ENCODE data around the gene ZFHX2.
A peak's percentile ranks its signal among the peaks of the same experiment; 100 is the strongest.

Gene ZFHX2

DNA sequence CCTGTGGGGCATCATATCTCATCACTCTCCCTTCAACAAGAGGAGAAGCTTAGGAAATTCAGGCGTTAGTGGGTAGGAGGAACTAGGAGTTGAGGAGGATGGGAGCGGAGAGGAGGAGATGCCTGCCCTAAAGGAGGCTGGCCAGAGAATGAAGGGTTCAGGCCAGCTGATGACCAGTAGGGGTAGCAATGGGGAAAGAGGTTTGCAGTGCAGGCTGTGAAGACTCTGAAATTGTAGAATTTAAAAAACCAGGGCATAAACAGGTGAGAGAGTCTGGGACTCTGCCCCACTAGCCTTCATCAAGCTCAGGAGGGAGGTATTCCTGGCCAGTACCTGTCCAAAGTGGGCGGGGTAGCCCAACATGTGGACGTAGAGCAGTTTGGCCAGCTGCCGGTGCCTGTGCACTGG lies 15.2 kb upstream of the ZFHX2 start:
- peak overlapping the region; percentile 96 for H3K27ac Mint-ChIP-seq
- peaks cover 35% of the 10 kb centered on the region for H3K4me1 Mint-ChIP-seq (ENCODE audit: low read depth)
- no peaks in the 10 kb centered on the region for H3K27me3 Mint-ChIP-seq
- peaks cover 4% of the 10 kb centered on the region for H3K36me3 Mint-ChIP-seq
- H3K9me3 Mint-ChIP-seq (ENCODE audit: low read depth): no peaks in the 10 kb centered on the region
- peak overlapping the region; percentile 99 for H3K4me3 Mint-ChIP-seq

GRCh38 chr14:23566112-23566777 lies 14.7 kb upstream of the ZFHX2 start:
- H3K36me3 Mint-ChIP-seq: peaks cover 4% of the 10 kb centered on the region
- H3K4me3 Mint-ChIP-seq: peak overlapping the region; percentile 99
- H3K9me3 Mint-ChIP-seq (ENCODE audit: low read depth): no peaks in the 10 kb centered on the region
- peak overlapping the region; percentile 70 for H3K27ac Mint-ChIP-seq
- H3K27me3 Mint-ChIP-seq: no peaks in the 10 kb centered on the region
- peaks cover 38% of the 10 kb centered on the region for H3K4me1 Mint-ChIP-seq (ENCODE audit: low read depth)

GRCh38 chr14:23565626-23566025 lies 14.1 kb upstream of the ZFHX2 start:
- Mint-ChIP-seq H3K27me3 (no peaks in the 10 kb centered on the region), H3K9me3 (ENCODE audit: low read depth) (no peaks in the 10 kb centered on the region), H3K27ac (no peak overlapping the region), H3K36me3 (peaks cover 4% of the 10 kb centered on the region), H3K4me3 (peak overlapping the region; percentile 44), H3K4me1 (ENCODE audit: low read depth) (peaks cover 38% of the 10 kb centered on the region)

DNA sequence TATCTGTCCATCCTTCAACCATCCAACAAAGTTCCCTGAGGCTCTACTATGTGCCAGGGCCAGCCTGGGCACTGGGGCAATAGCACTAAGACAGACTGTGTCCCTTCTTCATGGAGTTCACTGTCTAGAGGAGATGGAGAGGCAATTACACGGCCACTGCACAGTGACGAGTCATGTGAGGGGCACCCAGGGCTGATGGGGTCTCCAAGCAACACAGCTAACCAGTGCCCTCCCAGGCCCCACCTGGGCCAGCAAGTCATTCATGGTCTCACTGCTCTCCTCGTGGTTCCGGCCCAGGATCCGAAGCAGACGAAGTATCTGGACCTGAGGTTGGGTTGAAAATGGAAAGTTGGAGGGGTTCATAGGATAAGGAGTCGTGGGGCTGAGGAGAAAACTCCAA lies 13.3 kb upstream of the ZFHX2 start:
- Mint-ChIP-seq H3K27me3 (no peaks in the 10 kb centered on the region), H3K36me3 (peaks cover 4% of the 10 kb centered on the region), H3K27ac (no peak overlapping the region), H3K9me3 (ENCODE audit: low read depth) (no peaks in the 10 kb centered on the region), H3K4me3 (peak overlapping the region; percentile 5), H3K4me1 (ENCODE audit: low read depth) (peaks cover 42% of the 10 kb centered on the region)

GRCh38 chr14:23564181-23564812 lies 12.7 kb upstream of the ZFHX2 start:
- no peak overlapping the region for H3K4me3 Mint-ChIP-seq
- no peak overlapping the region for H3K27ac Mint-ChIP-seq
- no peaks in the 10 kb centered on the region for H3K9me3 Mint-ChIP-seq (ENCODE audit: low read depth)
- peaks cover 4% of the 10 kb centered on the region for H3K36me3 Mint-ChIP-seq
- no peaks in the 10 kb centered on the region for H3K27me3 Mint-ChIP-seq
- peaks cover 44% of the 10 kb centered on the region for H3K4me1 Mint-ChIP-seq (ENCODE audit: low read depth)

GRCh38 chr14:23563473-23564180 lies 12.1 kb upstream of the ZFHX2 start:
- Mint-ChIP-seq H3K27ac (no peak overlapping the region), H3K4me3 (no peak overlapping the region), H3K27me3 (no peaks in the 10 kb centered on the region), H3K4me1 (ENCODE audit: low read depth) (peaks cover 39% of the 10 kb centered on the region), H3K36me3 (peaks cover 4% of the 10 kb centered on the region), H3K9me3 (ENCODE audit: low read depth) (no peaks in the 10 kb centered on the region)

- Mint-ChIP-seq H3K4me3 (no peak overlapping the region), H3K36me3 (peaks cover 4% of the 10 kb centered on the region)
Measured at GRCh38 chr14:23562822-23563472, 11.4 kb upstream of the ZFHX2 start.

GRCh38 chr14:23561873-23562821 lies 10.6 kb upstream of the ZFHX2 start:
- peaks cover 4% of the 10 kb centered on the region for H3K36me3 Mint-ChIP-seq
- no peaks in the 10 kb centered on the region for H3K9me3 Mint-ChIP-seq (ENCODE audit: low read depth)
- H3K4me1 Mint-ChIP-seq (ENCODE audit: low read depth): peaks cover 38% of the 10 kb centered on the region
- no peak overlapping the region for H3K4me3 Mint-ChIP-seq
- H3K27ac Mint-ChIP-seq: no peak overlapping the region
- H3K27me3 Mint-ChIP-seq: no peaks in the 10 kb centered on the region

More at GRCh38 chr14:23562822-23563472, 11.4 kb upstream of the ZFHX2 start:
- H3K27me3 Mint-ChIP-seq: no peaks in the 10 kb centered on the region
- no peaks in the 10 kb centered on the region for H3K9me3 Mint-ChIP-seq (ENCODE audit: low read depth)
- peaks cover 39% of the 10 kb centered on the region for H3K4me1 Mint-ChIP-seq (ENCODE audit: low read depth)
- peak overlapping the region; percentile 50 for H3K27ac Mint-ChIP-seq

GRCh38 chr14:23561259-23561658 lies 9.7 kb upstream of the ZFHX2 start:
- Mint-ChIP-seq H3K4me3 (no peak overlapping the region), H3K4me1 (ENCODE audit: low read depth) (peaks cover 40% of the 10 kb centered on the region), H3K36me3 (peaks cover 4% of the 10 kb centered on the region), H3K27ac (no peak overlapping the region), H3K9me3 (ENCODE audit: low read depth) (no peaks in the 10 kb centered on the region), H3K27me3 (no peaks in the 10 kb centered on the region)

DNA sequence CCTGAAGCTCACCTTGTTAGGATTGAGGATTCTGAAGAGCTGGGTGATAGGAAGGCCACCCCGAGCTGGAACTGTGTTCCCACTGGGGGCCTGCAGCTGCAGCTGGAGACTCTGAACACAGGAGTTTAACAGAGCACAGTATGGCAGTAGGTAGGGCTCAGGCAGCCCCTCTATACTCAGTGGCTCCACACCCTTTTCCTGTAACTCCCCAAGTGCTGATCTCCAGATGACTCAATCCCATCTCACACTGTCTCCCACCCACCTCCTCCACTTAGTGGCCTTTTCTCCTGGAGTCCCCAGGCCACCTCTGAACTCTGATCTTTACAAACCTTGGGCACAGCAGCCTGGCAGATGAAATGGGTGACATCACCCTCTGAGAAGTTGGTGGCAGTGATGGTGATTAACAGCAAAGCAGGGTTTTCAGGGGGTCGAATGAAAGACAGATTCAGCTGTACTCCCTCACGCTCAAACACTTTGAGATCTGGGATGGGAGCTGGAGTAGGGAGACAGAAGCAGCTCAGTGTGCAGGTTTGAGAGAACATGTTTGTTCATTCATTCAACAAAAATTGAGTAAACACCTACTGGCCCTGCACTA lies 8.5 kb upstream of the ZFHX2 start:
- peaks cover 41% of the 10 kb centered on the region for H3K4me1 Mint-ChIP-seq (ENCODE audit: low read depth)
- H3K36me3 Mint-ChIP-seq: peaks cover 4% of the 10 kb centered on the region
- H3K4me3 Mint-ChIP-seq: no peak overlapping the region
- H3K27ac Mint-ChIP-seq: peak overlapping the region; percentile 30
- no peaks in the 10 kb centered on the region for H3K27me3 Mint-ChIP-seq
- H3K9me3 Mint-ChIP-seq (ENCODE audit: low read depth): no peaks in the 10 kb centered on the region

- no peaks in the 10 kb centered on the region for H3K9me3 Mint-ChIP-seq (ENCODE audit: low read depth)
- H3K27ac Mint-ChIP-seq: no peak overlapping the region
- peaks cover 4% of the 10 kb centered on the region for H3K36me3 Mint-ChIP-seq
- peaks cover 40% of the 10 kb centered on the region for H3K4me1 Mint-ChIP-seq (ENCODE audit: low read depth)
- H3K27me3 Mint-ChIP-seq: no peaks in the 10 kb centered on the region
- H3K4me3 Mint-ChIP-seq: no peak overlapping the region
Measured at GRCh38 chr14:23559010-23559925, 7.7 kb upstream of the ZFHX2 start.

- Mint-ChIP-seq H3K9me3 (ENCODE audit: low read depth) (no peaks in the 10 kb centered on the region), H3K4me1 (ENCODE audit: low read depth) (peaks cover 36% of the 10 kb centered on the region), H3K27ac (peak overlapping the region; percentile 70), H3K4me3 (peak overlapping the region; percentile 79), H3K36me3 (no peaks in the 10 kb centered on the region), H3K27me3 (no peaks in the 10 kb centered on the region)
Measured at GRCh38 chr14:23558346-23559009, 6.9 kb upstream of the ZFHX2 start.

DNA sequence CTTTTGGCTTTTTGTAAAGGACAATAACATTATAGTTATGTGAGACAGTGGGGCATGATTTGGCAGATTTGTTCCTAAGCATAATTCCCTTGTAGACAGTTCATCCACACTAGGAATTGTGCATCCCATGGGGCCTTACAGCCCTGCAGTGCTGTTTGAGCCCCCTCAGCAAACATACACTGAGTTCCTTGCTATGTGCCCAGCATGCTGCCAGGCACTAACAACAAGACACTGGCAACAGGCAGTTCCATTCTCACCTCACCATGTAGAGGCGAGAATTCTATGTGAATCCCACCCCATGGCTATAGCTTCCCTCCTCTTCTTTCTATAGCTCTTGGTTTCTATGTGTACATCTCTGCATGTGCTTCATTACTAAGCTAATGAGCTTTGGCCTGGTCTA lies 6.4 kb upstream of the ZFHX2 start:
- H3K9me3 Mint-ChIP-seq (ENCODE audit: low read depth): no peaks in the 10 kb centered on the region
- no peaks in the 10 kb centered on the region for H3K27me3 Mint-ChIP-seq
- H3K4me1 Mint-ChIP-seq (ENCODE audit: low read depth): peaks cover 34% of the 10 kb centered on the region
- peak overlapping the region; percentile 79 for H3K4me3 Mint-ChIP-seq
- no peaks in the 10 kb centered on the region for H3K36me3 Mint-ChIP-seq
- peak overlapping the region; percentile 78 for H3K27ac Mint-ChIP-seq

Data from activated naive CD8-positive, alpha-beta T cell (primary cell).